Measurements from ENCODE around the gene CCR7.
A peak's percentile ranks its signal among the peaks of the same experiment; 100 is the strongest.
"Not testable (repeated sequence)": the region's sequence is repeated elsewhere in the genome, so short reads cannot be mapped to it uniquely, and the experiment has no call there.

CCR7 gene

DNA sequence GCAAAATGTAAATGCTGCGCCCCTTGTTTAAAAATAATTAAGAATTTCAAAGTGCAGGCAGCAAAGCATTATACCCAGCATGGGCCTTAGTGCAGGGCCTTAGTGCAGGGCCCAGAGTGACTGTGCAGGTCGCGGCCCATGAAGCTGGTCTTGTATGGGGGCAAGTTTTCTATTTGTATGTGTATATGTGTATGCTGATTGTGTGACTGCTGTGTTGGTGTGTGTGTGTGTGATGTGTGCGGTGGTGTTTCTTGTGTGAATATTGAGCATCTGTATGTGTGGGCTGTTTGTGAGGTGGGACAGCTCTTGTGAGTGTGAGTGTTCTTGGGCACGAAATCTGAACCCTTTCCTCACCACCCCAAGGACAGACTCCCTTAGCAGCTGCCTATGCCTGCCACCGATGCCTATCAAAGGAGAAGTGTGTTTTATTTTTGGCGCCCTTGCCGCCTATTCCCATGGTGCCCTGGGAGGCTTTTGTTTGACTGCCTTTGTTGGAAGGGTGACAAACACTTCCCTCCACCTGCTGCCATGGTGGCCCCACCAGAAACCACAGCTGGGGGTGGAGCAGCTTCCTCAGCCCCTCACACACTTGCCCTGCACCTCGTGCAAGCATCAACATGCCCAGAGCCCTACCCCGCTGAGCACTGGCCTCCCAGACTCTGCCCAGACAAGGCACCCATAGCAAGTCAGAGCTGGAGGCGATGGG lies 18.0 kb downstream of the CCR7 start:
- Histone ChIP-seq H3K27ac (replicated peaks) (no peak overlapping the region), H3K4me3 (replicated peaks; ENCODE audit: insufficient read depth, low read length) (no peak overlapping the region), H3K27me3 (ENCODE audit: insufficient read depth, poor library complexity, severe bottlenecking) (no peaks in the 10 kb centered on the region)
- DNase-seq (ENCODE audit: low read depth in 1 of 2, low spot score in 1 of 2): peak in 1 of 2 experiments; percentile 59
- TF ChIP-seq, protein P1, sequence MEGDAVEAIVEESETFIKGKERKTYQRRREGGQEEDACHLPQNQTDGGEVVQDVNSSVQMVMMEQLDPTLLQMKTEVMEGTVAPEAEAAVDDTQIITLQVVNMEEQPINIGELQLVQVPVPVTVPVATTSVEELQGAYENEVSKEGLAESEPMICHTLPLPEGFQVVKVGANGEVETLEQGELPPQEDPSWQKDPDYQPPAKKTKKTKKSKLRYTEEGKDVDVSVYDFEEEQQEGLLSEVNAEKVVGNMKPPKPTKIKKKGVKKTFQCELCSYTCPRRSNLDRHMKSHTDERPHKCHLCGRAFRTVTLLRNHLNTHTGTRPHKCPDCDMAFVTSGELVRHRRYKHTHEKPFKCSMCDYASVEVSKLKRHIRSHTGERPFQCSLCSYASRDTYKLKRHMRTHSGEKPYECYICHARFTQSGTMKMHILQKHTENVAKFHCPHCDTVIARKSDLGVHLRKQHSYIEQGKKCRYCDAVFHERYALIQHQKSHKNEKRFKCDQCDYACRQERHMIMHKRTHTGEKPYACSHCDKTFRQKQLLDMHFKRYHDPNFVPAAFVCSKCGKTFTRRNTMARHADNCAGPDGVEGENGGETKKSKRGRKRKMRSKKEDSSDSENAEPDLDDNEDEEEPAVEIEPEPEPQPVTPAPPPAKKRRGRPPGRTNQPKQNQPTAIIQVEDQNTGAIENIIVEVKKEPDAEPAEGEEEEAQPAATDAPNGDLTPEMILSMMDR (IDR thresholded peaks at IDR 0.05; ENCODE audit: insufficient read depth, low read length): no peak
- no peak for TF ChIP-seq POLR2AphosphoS5 (IDR thresholded peaks at IDR 0.05; ENCODE audit: low read depth)
- peak; percentile 47; the same call in 1 of the 2 replicates for TF ChIP-seq SPI1 (IDR thresholded peaks at IDR 0.05; ENCODE audit: borderline replicate concordance, low read depth)
- TF ChIP-seq, protein P2, sequence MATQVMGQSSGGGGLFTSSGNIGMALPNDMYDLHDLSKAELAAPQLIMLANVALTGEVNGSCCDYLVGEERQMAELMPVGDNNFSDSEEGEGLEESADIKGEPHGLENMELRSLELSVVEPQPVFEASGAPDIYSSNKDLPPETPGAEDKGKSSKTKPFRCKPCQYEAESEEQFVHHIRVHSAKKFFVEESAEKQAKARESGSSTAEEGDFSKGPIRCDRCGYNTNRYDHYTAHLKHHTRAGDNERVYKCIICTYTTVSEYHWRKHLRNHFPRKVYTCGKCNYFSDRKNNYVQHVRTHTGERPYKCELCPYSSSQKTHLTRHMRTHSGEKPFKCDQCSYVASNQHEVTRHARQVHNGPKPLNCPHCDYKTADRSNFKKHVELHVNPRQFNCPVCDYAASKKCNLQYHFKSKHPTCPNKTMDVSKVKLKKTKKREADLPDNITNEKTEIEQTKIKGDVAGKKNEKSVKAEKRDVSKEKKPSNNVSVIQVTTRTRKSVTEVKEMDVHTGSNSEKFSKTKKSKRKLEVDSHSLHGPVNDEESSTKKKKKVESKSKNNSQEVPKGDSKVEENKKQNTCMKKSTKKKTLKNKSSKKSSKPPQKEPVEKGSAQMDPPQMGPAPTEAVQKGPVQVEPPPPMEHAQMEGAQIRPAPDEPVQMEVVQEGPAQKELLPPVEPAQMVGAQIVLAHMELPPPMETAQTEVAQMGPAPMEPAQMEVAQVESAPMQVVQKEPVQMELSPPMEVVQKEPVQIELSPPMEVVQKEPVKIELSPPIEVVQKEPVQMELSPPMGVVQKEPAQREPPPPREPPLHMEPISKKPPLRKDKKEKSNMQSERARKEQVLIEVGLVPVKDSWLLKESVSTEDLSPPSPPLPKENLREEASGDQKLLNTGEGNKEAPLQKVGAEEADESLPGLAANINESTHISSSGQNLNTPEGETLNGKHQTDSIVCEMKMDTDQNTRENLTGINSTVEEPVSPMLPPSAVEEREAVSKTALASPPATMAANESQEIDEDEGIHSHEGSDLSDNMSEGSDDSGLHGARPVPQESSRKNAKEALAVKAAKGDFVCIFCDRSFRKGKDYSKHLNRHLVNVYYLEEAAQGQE (IDR thresholded peaks at IDR 0.05; ENCODE audit: insufficient replicate concordance, low read depth): no peak
- TF ChIP-seq GABPA (IDR thresholded peaks at IDR 0.05; ENCODE audit: low read depth): no peak

DNA sequence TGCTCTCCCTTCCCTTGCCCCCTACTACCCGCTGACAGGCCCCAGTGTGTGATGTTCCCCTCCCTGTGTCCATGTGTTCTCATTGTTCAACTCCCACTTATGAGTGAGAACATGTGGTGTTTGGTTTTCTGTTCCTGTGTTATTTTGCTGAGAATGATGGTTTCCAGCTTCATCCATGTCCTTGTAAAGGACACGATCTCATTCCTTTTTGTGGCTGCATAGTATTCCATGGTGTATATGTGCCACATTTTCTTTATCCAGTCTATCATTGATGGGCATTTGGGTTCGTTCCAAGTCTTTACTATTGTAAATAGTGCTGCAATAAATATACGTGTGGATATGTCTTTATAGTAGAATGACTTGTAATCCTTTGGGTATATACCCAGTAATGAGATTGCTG lies 18.8 kb downstream of the CCR7 start:
- not testable (repeated sequence) for H3K4me3 ChIP-seq (replicated peaks; ENCODE audit: insufficient read depth, low read length); H3K27ac ChIP-seq (replicated peaks); H3K27me3 ChIP-seq (ENCODE audit: insufficient read depth, poor library complexity, severe bottlenecking); DNase-seq (ENCODE audit: low read depth in 1 of 2, low spot score in 1 of 2)

DNA sequence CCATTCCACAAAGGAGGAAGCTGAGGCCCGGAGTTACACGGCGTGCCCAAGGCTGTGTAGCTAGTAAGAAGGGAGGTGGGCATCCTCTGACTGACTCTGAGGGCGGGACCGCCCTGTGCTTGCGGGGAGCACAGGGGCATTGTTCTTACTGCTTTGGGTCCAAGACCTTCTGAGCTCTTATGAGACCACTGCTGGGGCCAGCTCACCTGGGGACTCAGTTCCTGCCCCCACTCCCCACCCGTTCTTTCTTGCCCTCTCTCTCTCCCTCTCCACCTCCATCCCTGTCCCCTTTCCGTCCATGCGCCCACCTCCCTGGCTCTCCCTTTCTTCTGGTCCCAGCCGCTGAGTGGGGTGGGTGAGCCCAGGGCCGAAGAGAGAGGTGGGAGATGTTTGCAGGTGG lies 19.6 kb downstream of the CCR7 start:
- Histone ChIP-seq H3K4me3 (replicated peaks; ENCODE audit: insufficient read depth, low read length) (no peak overlapping the region), H3K27me3 (ENCODE audit: insufficient read depth, poor library complexity, severe bottlenecking) (no peaks in the 10 kb centered on the region), H3K27ac (replicated peaks) (no peak overlapping the region)
- TF ChIP-seq, protein P2 (IDR thresholded peaks at IDR 0.05; ENCODE audit: insufficient replicate concordance, low read depth): no peak
- TF ChIP-seq GABPA (IDR thresholded peaks at IDR 0.05; ENCODE audit: low read depth) (no peak), SPI1 (IDR thresholded peaks at IDR 0.05; ENCODE audit: borderline replicate concordance, low read depth) (no peak), POLR2AphosphoS5 (IDR thresholded peaks at IDR 0.05; ENCODE audit: low read depth) (no peak)
- TF ChIP-seq, protein P1 (IDR thresholded peaks at IDR 0.05; ENCODE audit: insufficient read depth, low read length): no peak
- no peak for DNase-seq (ENCODE audit: low read depth in 1 of 2, low spot score in 1 of 2)

DNA sequence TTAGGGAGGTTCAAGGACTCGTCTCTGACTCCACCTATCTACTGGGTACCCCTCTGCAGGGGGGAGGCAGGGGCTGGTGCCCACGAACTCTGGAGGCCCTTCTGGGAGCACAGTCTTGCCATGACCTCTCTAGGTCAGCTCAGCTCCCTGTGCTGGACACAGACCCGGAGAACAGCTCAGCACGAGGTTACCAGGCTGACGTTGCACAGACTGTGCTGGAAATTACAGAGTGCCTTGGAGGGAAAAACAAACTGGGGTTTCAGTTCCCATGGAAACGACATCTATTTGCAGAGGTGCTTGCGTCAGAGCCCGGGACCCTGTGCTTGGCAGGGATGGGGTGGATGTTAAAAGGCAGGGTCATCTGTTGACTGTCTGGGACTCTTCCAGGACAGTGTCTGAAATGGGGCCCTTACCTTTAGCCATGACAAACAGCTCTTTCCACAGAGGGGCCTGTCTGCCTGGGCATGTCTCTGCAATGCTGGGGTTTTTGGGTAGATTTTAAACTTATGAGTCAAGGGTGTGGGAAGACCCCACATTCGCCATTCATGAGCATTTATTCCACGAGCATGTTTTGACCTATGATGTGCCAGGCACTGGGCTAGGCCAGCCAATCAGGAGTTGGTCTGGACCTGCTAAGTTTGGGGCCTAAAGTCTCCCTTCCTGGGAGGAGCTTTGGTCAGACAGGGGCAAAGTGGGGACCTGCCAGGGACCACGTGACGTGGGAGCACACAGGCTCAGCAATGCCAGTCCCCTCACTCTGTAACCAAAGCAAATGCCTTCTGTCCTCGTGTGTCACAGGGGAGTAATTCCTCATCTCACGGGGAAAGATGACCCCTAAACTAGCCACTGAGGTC lies 22.5 kb downstream of the CCR7 start:
- TF ChIP-seq GABPA (IDR thresholded peaks at IDR 0.05; ENCODE audit: low read depth): no peak
- TF ChIP-seq SPI1 (IDR thresholded peaks at IDR 0.05; ENCODE audit: borderline replicate concordance, low read depth): no peak
- TF ChIP-seq, protein P2 (IDR thresholded peaks at IDR 0.05; ENCODE audit: insufficient replicate concordance, low read depth): no peak
- TF ChIP-seq POLR2AphosphoS5 (IDR thresholded peaks at IDR 0.05; ENCODE audit: low read depth): no peak
- TF ChIP-seq, protein P1 (IDR thresholded peaks at IDR 0.05; ENCODE audit: insufficient read depth, low read length): no peak
- Histone ChIP-seq H3K27ac (replicated peaks) (no peak overlapping the region), H3K4me3 (replicated peaks; ENCODE audit: insufficient read depth, low read length) (no peak overlapping the region), H3K27me3 (ENCODE audit: insufficient read depth, poor library complexity, severe bottlenecking) (no peaks in the 10 kb centered on the region)
- no peak for DNase-seq (ENCODE audit: low read depth in 1 of 2, low spot score in 1 of 2)

All from HL-60 (cell line).